ENCODE data around the gene INTS6. TPM values are rescaled to one million over a fixed set of nuclear protein-coding genes. Genes with fewer than 3 reads are reported as not detected.
A peak's percentile ranks its signal among the peaks of the same experiment; 100 is the strongest.

Gene INTS6, protein sequence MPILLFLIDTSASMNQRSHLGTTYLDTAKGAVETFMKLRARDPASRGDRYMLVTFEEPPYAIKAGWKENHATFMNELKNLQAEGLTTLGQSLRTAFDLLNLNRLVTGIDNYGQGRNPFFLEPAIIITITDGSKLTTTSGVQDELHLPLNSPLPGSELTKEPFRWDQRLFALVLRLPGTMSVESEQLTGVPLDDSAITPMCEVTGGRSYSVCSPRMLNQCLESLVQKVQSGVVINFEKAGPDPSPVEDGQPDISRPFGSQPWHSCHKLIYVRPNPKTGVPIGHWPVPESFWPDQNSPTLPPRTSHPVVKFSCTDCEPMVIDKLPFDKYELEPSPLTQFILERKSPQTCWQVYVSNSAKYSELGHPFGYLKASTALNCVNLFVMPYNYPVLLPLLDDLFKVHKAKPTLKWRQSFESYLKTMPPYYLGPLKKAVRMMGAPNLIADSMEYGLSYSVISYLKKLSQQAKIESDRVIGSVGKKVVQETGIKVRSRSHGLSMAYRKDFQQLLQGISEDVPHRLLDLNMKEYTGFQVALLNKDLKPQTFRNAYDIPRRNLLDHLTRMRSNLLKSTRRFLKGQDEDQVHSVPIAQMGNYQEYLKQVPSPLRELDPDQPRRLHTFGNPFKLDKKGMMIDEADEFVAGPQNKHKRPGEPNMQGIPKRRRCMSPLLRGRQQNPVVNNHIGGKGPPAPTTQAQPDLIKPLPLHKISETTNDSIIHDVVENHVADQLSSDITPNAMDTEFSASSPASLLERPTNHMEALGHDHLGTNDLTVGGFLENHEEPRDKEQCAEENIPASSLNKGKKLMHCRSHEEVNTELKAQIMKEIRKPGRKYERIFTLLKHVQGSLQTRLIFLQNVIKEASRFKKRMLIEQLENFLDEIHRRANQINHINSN
- 10 to 100 TPM; 25.0 to 37.4 TPM for total RNA-seq
- 10 to 100 TPM; 40.2 to 47.3 (median 42.8) TPM for polyA plus RNA-seq (ENCODE audit: insufficient read length in 6 of 6)
- long read RNA-seq, donor 1, full-length matches to known transcripts, result 5 of 5 reads
- long read RNA-seq, donor 1, partial matches to known transcripts, result 0 of 5 reads
- long read RNA-seq, donor 1, other reads (novel, unspliced or antisense), result 0 of 5 reads
- long read RNA-seq, donor 2, full-length matches to known transcripts, result 8 of 8 reads
- long read RNA-seq, donor 2, partial matches to known transcripts, result 0 of 8 reads
- long read RNA-seq, donor 2, other reads (novel, unspliced or antisense), result 0 of 8 reads
- long read RNA-seq, donor 3, full-length matches to known transcripts, result 7 of 7 reads
- long read RNA-seq, donor 3, partial matches to known transcripts, result 0 of 7 reads
- long read RNA-seq, donor 3, other reads (novel, unspliced or antisense), result 0 of 7 reads
- long read RNA-seq, donor 4, result 0 reads
- long read RNA-seq, donor 5, partial matches to known transcripts, result 0 of 1 reads
- long read RNA-seq, donor 5, other reads (novel, unspliced or antisense), result 0 of 1 reads
- long read RNA-seq, donor 6, full-length matches to known transcripts, result 3 of 3 reads
- long read RNA-seq, donor 6, partial matches to known transcripts, result 0 of 3 reads
- long read RNA-seq, donor 6, other reads (novel, unspliced or antisense), result 0 of 3 reads
- long read RNA-seq, donor 7, transcript INTS6-201 (18 exons, 3,662 nt), result major isoform, 8 of 8 reads
- long read RNA-seq, donor 7, partial matches to known transcripts, result 0 of 8 reads
- long read RNA-seq, donor 7, other reads (novel, unspliced or antisense), result 0 of 8 reads
- long read RNA-seq, donor 8, full-length matches to known transcripts, result 7 of 7 reads
- long read RNA-seq, donor 8, partial matches to known transcripts, result 0 of 7 reads
- long read RNA-seq, donor 8, other reads (novel, unspliced or antisense), result 0 of 7 reads
- long read RNA-seq, donor 9, result 0 reads
- long read RNA-seq, donor 10, full-length matches to known transcripts, result 1 of 1 reads
- long read RNA-seq, donor 10, partial matches to known transcripts, result 0 of 1 reads
- long read RNA-seq, donor 10, other reads (novel, unspliced or antisense), result 0 of 1 reads
- long read RNA-seq, donor 11, full-length matches to known transcripts, result 4 of 4 reads
- long read RNA-seq, donor 11, partial matches to known transcripts, result 0 of 4 reads
- long read RNA-seq, donor 11, other reads (novel, unspliced or antisense), result 0 of 4 reads
- long read RNA-seq, donor 12, full-length matches to known transcripts, result 6 of 6 reads
- long read RNA-seq, donor 12, partial matches to known transcripts, result 0 of 6 reads
- long read RNA-seq, donor 12, other reads (novel, unspliced or antisense), result 0 of 6 reads

DNA sequence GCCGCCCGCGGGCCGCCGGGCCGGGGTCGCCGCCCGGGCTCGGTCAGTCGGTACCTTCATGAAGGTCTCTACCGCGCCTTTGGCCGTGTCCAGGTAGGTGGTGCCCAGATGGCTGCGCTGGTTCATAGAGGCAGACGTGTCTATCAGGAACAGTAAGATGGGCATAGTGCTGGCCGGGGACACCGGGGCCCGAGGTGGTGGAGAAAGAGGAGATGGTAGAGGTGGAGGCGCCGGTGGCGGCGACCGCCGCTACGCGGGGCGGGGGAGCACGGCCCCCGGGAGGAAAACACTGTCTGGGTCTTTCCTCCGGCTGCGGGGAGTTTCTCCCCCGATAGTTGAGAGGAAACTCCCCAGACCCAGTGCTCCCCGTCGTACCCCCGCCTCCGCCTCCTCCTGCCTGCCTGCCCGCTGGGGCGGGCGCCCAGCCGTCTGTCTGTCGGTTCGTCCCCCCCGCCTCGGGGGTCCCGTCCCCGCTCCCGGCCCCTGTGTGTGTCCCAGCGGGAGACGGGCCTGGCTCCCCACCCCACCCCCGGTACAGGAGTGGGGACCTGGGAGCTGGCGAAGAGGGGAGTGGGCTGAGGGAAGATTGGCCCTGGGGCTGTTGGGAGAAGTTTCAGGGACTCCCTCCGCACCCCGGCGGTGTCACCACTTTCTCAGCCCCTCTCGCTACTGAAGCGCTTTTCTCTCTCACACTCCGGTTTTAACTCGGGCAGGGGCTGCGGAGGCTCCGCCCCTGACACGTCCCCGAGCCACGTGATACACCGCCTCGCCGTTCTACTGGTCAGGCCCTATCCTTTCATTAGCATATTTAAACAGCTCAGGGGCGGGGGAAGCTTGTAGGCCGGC is at the start of gene INTS6:
INTS6 (minus strand) TSS at position 676 of the 846 bp plus-strand sequence; CDS start at position 165, 511 bp downstream.
- ATAC-seq (peak; percentile 91), DNase-seq (peak; percentile 54 to 100 (median 100))
- Histone ChIP-seq H3K9me3 (no peaks in the 10 kb centered on the region), H3K27ac (peak within 1 kb of the TSS; percentile 99), H3K4me1 (peaks cover 7 to 54% of the 10 kb centered on the region in 2 donors), H3K36me3 (peaks cover 0 to 31% of the 10 kb centered on the region in 2 donors), H3K4me3 (peak within 1 kb of the TSS; percentile 85 to 92), H3K27me3 (no peaks in the 10 kb centered on the region)
- TF ChIP-seq, protein P1, sequence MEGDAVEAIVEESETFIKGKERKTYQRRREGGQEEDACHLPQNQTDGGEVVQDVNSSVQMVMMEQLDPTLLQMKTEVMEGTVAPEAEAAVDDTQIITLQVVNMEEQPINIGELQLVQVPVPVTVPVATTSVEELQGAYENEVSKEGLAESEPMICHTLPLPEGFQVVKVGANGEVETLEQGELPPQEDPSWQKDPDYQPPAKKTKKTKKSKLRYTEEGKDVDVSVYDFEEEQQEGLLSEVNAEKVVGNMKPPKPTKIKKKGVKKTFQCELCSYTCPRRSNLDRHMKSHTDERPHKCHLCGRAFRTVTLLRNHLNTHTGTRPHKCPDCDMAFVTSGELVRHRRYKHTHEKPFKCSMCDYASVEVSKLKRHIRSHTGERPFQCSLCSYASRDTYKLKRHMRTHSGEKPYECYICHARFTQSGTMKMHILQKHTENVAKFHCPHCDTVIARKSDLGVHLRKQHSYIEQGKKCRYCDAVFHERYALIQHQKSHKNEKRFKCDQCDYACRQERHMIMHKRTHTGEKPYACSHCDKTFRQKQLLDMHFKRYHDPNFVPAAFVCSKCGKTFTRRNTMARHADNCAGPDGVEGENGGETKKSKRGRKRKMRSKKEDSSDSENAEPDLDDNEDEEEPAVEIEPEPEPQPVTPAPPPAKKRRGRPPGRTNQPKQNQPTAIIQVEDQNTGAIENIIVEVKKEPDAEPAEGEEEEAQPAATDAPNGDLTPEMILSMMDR (IDR thresholded peaks at IDR 0.05), result no peak
- intact Hi-C loops (cut with DNase I), result loop anchor here in 1 of 2 donors (10.0 kb wide), 1 partner anchor 132 kb away; the partner anchor contains the start of gene WDFY2

DNA sequence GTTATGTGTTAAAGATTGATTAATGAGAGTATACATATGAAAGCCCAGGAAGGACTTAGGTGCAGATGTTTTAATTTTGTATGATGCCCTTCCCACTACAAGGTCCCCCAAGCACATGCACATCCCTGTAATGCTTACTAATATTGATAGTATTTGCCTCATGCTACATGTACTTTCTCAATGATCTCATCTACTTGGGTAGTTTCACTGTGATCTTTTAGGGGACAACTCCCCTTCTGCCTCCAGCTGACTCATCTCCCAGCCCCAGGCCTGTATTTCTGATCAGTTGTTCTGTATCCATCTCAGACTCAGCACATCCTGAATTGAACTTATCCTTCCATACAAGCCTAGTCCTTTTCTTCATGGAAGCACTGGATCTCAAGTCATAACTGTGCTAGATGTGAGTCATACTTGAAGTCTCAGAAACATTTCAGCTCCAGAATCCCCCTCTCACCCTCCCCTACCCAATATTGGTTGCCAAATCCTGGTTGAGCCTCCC is 49.4 kb upstream of the INTS6 start:
- Histone ChIP-seq H3K4me1 (peaks cover 0 to 7% of the 10 kb centered on the region in 2 donors), H3K9me3 (no peaks in the 10 kb centered on the region), H3K4me3 (no peak overlapping the region), H3K27ac (no peak overlapping the region), H3K36me3 (no peaks in the 10 kb centered on the region), H3K27me3 (no peaks in the 10 kb centered on the region)
- TF ChIP-seq, protein P1 (IDR thresholded peaks at IDR 0.05), result no peak
- DNase-seq, result no peak
- intact Hi-C loops (cut with DNase I), result no loop called here
- ATAC-seq, result no peak

DNA sequence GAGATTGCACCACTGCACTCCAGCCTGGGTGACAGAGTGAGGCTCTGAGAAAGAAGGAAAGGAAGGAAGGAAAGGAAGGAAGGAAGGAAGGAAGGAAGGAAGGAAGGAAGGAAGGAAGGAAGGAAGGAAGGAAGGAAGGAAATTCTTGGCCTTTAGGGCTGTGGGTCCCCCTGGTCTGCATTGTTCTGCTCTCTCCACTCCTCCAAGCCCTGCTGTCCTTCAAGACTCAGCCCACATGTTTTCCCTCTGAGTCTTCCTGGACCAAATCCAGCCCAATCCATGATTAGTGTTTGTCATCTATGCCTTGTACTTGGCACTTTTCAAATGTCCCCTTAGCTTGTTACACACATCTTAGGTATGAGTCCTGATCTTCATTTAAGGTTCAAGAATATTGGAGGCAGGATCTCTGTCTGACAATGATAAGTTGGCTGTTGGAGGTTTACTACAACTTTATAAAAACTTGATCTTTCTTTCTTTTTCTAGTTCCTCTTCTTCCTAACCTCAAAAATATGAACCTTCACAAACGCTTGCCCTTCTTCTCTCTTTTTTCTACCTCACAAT is 48.8 kb upstream of the INTS6 start:
- peaks cover 0 to 7% of the 10 kb centered on the region in 2 donors for H3K4me1 ChIP-seq
- ATAC-seq (peak; percentile 33), DNase-seq (no peak)
- H3K27me3 ChIP-seq, result no peaks in the 10 kb centered on the region
- intact Hi-C loops (cut with DNase I), result no loop called here
- TF ChIP-seq, protein P1 (IDR thresholded peaks at IDR 0.05), result no peak
- H3K9me3 ChIP-seq, result no peaks in the 10 kb centered on the region
- H3K36me3 ChIP-seq, result no peaks in the 10 kb centered on the region
- H3K27ac ChIP-seq, result no peak overlapping the region
- H3K4me3 ChIP-seq, result no peak overlapping the region

All from left lung (tissue), 14 donors.